Spinal cord (tissue), 10 donors: ENCODE data around the gene ADRM1. TPM values are rescaled to one million over a fixed set of nuclear protein-coding genes. Genes with fewer than 3 reads are reported as not detected.

ENCODE experiments used
- DNase-seq, 6 donors: peaks; one replicate each; pipeline versions ENCODE4 v3.0.0 to v3.0.0-alpha.2; 2013 to 2015; ENCODE audit warnings: low spot score in 6 of 6, low read depth in 4 of 6
- H3K27ac ChIP-seq: one replicate; pipeline ENCODE4 v1.5.1; 2013; ENCODE audit warnings: low read depth, low read length, control low read depth
- H3K27me3 ChIP-seq: one replicate; pipeline ENCODE4 v1.6.1; 2013; ENCODE audit warnings: low read length; ENCODE audit not compliant: control insufficient read depth, insufficient read depth
- H3K36me3 ChIP-seq: one replicate; pipeline ENCODE4 v1.6.1; 2013; ENCODE audit warnings: low read length; ENCODE audit not compliant: control insufficient read depth, insufficient read depth
- H3K4me1 ChIP-seq: one replicate; pipeline ENCODE4 v1.6.1; 2013; ENCODE audit warnings: low read length; ENCODE audit not compliant: control insufficient read depth, insufficient read depth
- H3K4me3 ChIP-seq: one replicate; pipeline ENCODE4 v1.5.1; 2013; ENCODE audit warnings: low read depth, low read length, control low read depth
- H3K9me3 ChIP-seq: one replicate; pipeline ENCODE4 v1.6.1; 2013; ENCODE audit warnings: low read length; ENCODE audit not compliant: control insufficient read depth, insufficient read depth
- WGBS: methylation state at CpG from one replicate; pipeline ENCODE4 v1.1.5; 2013; ENCODE audit warnings: missing lambda C conversion rate; ENCODE audit not compliant: insufficient coverage; 5-methylcytosine and 5-hydroxymethylcytosine counted together
- polyA plus RNA-seq, 2 donors: library from polyadenylated mRNA; unstranded; fragments of 120-200 nt; gene quantifications; one replicate each; pipeline ENCODE4 v1.2.1, GENCODE V29; 2013; ENCODE audit not compliant: insufficient read length in 2 of 2
- total RNA-seq, 2 donors: library from RNA; depleted of rRNA in 1 of 2; stranded (reverse); fragments of 120-200 nt in 1 of 2; fragments of >200 nt in 1 of 2; gene quantifications; one replicate each; pipeline versions ENCODE4 v1.2.3 to v1.2.4, GENCODE V29; 2013 to 2014
- donor health status: healthy.

ADRM1 gene
- total and polyA plus RNA-seq, 4 donors: 33.7 to 86.1 (median 80.3) TPM

DNA sequence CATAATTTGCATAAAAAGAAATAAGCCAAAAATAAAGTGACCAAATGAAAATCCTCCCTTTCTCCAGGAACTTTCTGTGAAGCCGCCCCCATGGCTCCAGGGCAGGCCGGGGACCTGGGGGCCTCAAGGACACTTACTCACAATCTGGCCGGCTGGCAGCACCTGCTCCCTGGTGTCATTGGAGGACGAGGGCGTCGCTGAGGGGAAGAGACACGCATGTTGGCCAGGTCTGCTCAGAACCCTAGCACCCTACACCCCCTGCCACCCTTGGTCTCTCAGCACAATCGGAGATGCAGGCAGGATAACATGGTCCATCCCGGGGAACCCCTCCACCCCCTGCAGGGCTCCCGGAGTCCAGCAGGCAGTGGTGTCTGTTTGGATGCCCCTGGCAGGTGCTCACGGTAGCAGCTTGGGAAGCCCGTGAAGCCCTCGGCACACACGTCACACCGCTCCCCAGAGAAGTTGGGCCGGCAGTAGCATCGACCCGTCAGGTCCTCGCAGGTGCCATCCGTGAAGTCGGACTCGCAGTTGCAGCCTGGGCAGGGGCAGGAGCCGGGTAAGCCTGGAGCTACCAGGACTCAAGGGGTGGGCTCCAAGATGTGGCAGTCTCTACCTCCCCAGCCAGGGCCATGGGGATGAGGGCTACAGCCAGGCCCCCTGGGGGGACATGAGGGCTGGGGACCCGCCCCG is 43.0 kb downstream of the ADRM1 start:
- H3K27ac ChIP-seq: no peak overlapping the region
- H3K4me3 ChIP-seq: no peak overlapping the region
- H3K9me3 ChIP-seq: peaks cover 3% of the 10 kb centered on the region
- no peak for DNase-seq
- H3K27me3 ChIP-seq: no peaks in the 10 kb centered on the region
- WGBS: 94% methylated on average over 23 of the region's 25 CpGs
- peaks cover 35% of the 10 kb centered on the region for H3K36me3 ChIP-seq
- peaks cover 4% of the 10 kb centered on the region for H3K4me1 ChIP-seq

DNA sequence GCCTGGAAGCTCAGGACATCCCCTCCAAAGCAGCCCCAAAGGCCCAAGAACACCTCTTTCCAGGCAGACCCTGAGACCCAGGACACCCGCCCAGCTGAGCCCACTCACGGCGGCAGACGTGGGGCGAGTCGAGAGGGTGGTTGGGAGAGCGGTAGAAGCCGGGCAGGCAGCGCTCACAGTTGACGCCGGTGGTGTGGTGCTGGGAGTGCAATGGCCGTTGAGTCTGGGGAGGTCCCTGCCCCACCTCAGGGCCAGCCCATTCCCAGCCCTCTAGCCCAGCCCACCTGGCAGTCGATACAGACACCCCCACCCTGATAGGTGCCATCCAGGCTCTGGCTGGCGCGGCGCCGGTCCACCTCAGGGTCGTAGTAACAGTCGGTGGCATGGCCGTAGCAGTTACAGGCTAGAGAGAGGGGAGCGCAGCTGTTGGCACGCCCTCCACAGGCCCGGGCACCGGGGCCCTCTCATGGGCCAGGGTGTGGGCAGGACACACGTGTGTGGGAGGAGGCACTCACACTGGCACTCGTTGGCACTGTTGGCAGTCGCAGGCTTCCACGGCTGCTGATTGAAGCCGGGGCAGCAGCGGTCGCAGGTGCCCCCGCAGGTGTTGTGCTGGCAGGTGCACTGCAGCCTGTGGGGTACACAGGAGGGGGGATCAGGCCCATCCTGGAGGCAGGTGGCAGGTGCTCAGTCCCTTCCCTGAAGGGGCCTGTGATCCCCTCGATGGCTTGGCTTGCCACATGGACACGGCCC is 43.8 kb downstream of the ADRM1 start:
- DNase-seq: no peak
- Histone ChIP-seq H3K4me1 (peaks cover 4% of the 10 kb centered on the region), H3K4me3 (no peak overlapping the region), H3K36me3 (peaks cover 42% of the 10 kb centered on the region), H3K9me3 (peaks cover 1% of the 10 kb centered on the region), H3K27me3 (no peaks in the 10 kb centered on the region), H3K27ac (no peak overlapping the region)
- 95% methylated on average over 34 of the region's 34 CpGs for WGBS

DNA sequence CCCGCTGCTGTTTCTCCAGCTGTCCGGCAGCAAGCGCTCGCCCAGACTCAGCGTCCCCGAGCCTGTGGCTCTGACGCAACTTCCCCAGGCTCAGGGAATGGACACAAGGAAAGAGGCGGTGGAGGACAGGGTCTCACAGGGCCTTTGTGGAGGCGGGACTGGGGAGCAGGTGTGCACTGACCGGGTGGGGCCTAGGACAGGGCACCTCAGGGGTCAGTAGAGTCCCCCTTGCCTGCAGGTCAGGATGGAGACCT is 44.3 kb downstream of the ADRM1 start:
- DNase-seq: no peak
- Histone ChIP-seq H3K27ac (no peak overlapping the region), H3K36me3 (peaks cover 47% of the 10 kb centered on the region), H3K9me3 (peaks cover 1% of the 10 kb centered on the region), H3K4me3 (no peak overlapping the region), H3K4me1 (peaks cover 9% of the 10 kb centered on the region), H3K27me3 (no peaks in the 10 kb centered on the region)
- WGBS: 93% methylated on average over 10 of the region's 10 CpGs

DNA sequence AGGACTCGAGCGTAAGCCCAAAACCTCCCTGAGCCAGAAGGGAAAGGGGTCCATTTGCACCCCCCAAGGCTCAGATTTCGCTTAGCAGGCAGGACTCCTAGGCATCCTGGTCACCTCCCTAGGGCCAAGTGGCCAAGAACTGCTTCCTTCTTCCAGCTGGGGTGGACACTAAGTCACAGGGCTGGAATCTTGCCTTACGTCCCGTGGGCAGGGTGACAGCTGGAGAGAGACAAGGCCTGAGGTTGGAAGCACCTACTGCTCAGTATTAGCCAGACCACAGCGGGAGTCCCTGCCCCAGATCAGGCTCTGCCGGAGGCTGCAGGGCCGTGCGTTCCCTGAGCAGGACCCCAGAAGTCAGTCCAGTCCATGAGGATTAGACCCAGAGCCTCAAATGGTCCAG is 44.6 kb downstream of the ADRM1 start:
- no peaks in the 10 kb centered on the region for H3K27me3 ChIP-seq
- H3K27ac ChIP-seq: no peak overlapping the region
- WGBS: 89% methylated on average over 9 of the region's 9 CpGs
- peaks cover 13% of the 10 kb centered on the region for H3K4me1 ChIP-seq
- H3K36me3 ChIP-seq: peaks cover 51% of the 10 kb centered on the region
- no peak overlapping the region for H3K4me3 ChIP-seq
- no peak for DNase-seq
- peaks cover 1% of the 10 kb centered on the region for H3K9me3 ChIP-seq

DNA sequence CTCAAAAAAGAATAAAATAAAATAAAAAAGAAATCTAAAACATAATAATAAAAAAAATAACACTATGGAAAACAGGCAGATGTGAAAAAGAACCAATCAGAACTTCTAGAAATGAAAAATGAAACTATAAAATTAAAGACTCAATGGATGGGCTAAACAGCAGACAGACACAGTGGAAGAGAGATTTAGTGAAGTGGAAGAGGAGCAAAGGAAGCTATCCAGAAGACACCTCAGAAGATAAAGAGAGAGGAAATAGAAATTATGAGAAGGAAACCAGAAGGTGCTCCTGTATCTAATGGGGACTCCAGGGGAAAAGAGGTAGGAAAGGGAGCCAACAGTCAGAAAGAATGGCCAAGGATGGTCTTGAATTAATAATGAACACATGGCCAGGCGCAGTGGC is 45.8 kb downstream of the ADRM1 start:
- H3K36me3 ChIP-seq: peaks cover 62% of the 10 kb centered on the region
- H3K27me3 ChIP-seq: no peaks in the 10 kb centered on the region
- H3K9me3 ChIP-seq: peaks cover 1% of the 10 kb centered on the region
- H3K27ac ChIP-seq: no peak overlapping the region
- WGBS: 100% methylated on average over 1 of the region's 1 CpG
- H3K4me3 ChIP-seq: no peak overlapping the region
- no peak for DNase-seq
- H3K4me1 ChIP-seq: peaks cover 24% of the 10 kb centered on the region

DNA sequence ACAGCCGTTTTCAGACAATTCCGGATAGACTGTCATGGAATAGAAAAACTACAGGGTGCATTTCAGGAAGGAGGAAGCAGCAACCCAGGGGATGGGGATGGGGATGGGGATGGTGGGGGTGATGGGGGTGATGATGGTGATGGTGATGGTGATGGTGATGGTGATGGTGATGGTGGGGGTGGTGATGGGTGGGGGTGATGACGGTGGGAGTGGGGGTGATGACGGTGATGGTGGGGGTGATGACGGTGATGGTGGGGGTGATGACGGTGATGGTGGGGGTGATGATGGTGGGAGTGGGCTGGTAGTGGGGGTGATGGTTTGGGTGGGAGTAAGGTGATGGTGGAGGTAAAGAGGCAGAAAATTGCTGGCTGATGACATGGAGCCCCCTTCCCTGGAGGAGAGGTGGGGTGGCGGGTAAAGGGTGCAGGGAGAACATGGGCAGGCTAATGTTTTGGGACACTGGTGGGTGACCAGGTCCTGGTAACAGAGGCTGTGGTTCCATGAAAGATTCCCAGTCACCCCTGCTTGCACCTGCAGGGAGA is 46.8 kb downstream of the ADRM1 start:
- DNase-seq: no peak
- WGBS: 82% methylated on average over 3 of the region's 7 CpGs

DNA sequence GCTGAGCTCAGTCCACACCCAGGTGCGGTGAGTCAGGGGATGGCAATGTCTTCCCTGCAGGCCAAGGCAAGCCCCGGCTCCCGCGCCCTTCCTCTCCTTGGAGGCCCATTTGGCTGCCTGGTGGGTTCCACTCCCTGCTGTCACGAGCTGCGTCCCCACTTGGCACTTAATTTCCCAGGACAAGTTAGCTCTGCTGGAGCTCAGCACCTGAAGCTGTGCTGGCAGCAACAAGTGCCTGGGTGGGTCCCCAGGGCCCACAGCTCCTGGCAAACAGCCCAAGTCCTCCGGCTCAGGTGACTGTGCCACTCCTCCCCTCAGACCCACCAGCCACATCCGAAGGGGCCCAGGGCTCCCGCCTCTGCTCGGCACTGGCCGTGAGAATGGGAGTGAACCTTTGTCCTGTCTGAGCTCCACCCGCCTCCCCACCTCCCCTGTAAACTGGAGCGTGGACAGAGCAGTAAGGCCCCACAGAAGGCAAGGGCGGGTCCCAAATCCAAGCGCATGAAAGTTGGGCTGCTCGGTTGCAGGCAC is 47.4 kb downstream of the ADRM1 start:
- DNase-seq: no peak
- Histone ChIP-seq H3K27ac (no peak overlapping the region), H3K4me3 (no peak overlapping the region), H3K9me3 (peaks cover 1% of the 10 kb centered on the region), H3K4me1 (peaks cover 35% of the 10 kb centered on the region), H3K27me3 (no peaks in the 10 kb centered on the region), H3K36me3 (peaks cover 77% of the 10 kb centered on the region)
- 79% methylated on average over 16 of the region's 16 CpGs for WGBS

More for the DNA sequence above, 46.8 kb downstream of the ADRM1 start:
- H3K36me3 ChIP-seq: peaks cover 71% of the 10 kb centered on the region
- H3K27me3 ChIP-seq: no peaks in the 10 kb centered on the region
- peaks cover 29% of the 10 kb centered on the region for H3K4me1 ChIP-seq
- peaks cover 1% of the 10 kb centered on the region for H3K9me3 ChIP-seq
- H3K27ac ChIP-seq: no peak overlapping the region
- no peak overlapping the region for H3K4me3 ChIP-seq

DNA sequence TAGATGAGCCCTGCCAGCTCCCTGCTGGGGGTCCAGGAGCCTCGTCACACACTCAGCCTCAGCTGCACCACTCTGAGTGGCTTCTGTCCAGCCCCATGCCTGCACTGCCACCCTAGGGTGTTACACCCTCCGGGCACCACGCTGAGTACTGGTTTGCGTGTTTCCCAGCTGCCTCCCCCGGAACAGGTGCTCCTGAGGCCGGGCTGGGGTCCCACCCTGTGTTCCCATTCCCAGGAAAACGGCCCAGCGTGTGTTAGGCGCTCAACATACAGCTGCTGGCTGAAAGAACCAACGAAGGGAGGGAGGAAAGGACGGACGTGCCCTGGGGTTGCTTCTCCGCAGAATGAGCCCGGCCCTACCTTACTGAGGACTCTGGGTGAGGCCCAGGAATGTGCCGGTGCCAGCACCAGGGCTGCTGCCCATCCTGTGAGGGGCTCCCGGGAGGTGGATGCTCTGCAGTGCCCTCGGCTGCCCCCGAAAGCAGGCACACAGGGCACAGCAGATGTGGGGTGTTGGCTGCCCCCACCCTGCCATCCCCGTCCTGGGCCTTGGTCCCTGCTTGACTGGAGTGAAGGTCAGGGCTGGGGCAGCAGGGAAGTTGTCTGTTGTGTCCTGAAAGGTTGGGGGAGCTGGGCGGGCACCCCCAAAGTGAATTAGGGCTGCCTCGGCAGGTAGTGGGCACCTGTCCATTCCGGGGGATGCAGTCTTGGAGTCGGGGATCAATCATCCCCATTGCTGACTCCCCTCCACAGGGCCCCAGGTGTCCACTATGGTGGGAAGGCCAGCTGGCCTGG is 48.0 kb downstream of the ADRM1 start:
- no peak for DNase-seq
- Histone ChIP-seq H3K27ac (no peak overlapping the region), H3K27me3 (no peaks in the 10 kb centered on the region), H3K4me3 (no peak overlapping the region), H3K36me3 (peaks cover 79% of the 10 kb centered on the region), H3K9me3 (peaks cover 1% of the 10 kb centered on the region), H3K4me1 (peaks cover 41% of the 10 kb centered on the region)
- WGBS: 80% methylated on average over 20 of the region's 23 CpGs
